GM10248 (cell line): Measurements from ENCODE around the gene WBP2NL.
A peak's percentile ranks its signal among the peaks of the same experiment; 100 is the strongest.

Experiments used
- CTCF ChIA-PET: fragments of 300-600 bp; sonication (Branson Sonifier 250); formaldehyde crosslinking; extraction: SDS; loops from one replicate; lab custom pipeline; 2021; ENCODE audit warnings: antibody characterized with exemption; lab: Yijun Ruan, JAX
- POLR2A ChIA-PET: fragments of 350-650 bp; sonication (Branson Sonifier 250); formaldehyde crosslinking; extraction: SDS; loops from one replicate; lab custom pipeline; 2020; ENCODE audit warnings: antibody characterized with exemption; lab: Yijun Ruan, JAX
- DNase-seq: peaks from one replicate; pipeline ENCODE4 v3.0.0; 2012; ENCODE audit errors: extremely low spot score
- CTCF ChIP-seq: IDR thresholded peaks from 2 replicates; pipeline ENCODE4 v1.5.1; 2012; ENCODE audit warnings: mild to moderate bottlenecking, low read depth; ENCODE audit errors: extremely low read depth, missing control alignments, control extremely low read depth

Gene WBP2NL

GRCh38 chr22:42021571-42021970, 23.0 kb downstream of the WBP2NL start:
- no peak for DNase-seq
- no peak for TF ChIP-seq CTCF
- CTCF ChIA-PET, result no interaction called here
- POLR2A ChIA-PET, result no interaction called here

GRCh38 chr22:42022162-42022847, 23.7 kb downstream of the WBP2NL start:
- TF ChIP-seq CTCF, result no peak
- ChIA-PET CTCF (no interaction called here), POLR2A (no interaction called here)
- DNase-seq, result peak; percentile 58

GRCh38 chr22:42025421-42025820, 26.8 kb downstream of the WBP2NL start:
- DNase-seq, result no peak
- TF ChIP-seq CTCF, result no peak
- CTCF ChIA-PET, result interaction anchor here (1.3 kb wide), 1 partner anchor 50 kb away, joined by 4 read pairs; no protein-coding TSS in a partner anchor
- POLR2A ChIA-PET, result no interaction called here

- TF ChIP-seq CTCF, result no peak
- DNase-seq, result no peak
- CTCF ChIA-PET, result no interaction called here
- POLR2A ChIA-PET, result no interaction called here
Measured at GRCh38 chr22:42026705-42027104, 28.1 kb downstream of the WBP2NL start.

GRCh38 chr22:42033263-42034181, 34.9 kb downstream of the WBP2NL start:
- ChIA-PET POLR2A (interaction anchor here (1.0 kb wide), 1 partner anchor 233 kb away, joined by 3 read pairs; the partner anchor contains the start of gene CCDC134), CTCF (interaction anchor here (0.9 to 2.3 kb wide), 6 partner anchors 11 to 68 kb away, joined by 3 to 6 read pairs (median 3); partner anchors contain the start of genes NDUFA6 and WBP2NL)
- no peak for TF ChIP-seq CTCF
- DNase-seq, result no peak

GRCh38 chr22:42035256-42035655, 36.7 kb downstream of the WBP2NL start:
- CTCF ChIA-PET, result interaction anchor here (2.3 kb wide), 1 partner anchor 55 kb away, joined by 6 read pairs; the partner anchor contains the start of gene NDUFA6
- no peak for DNase-seq
- TF ChIP-seq CTCF, result no peak
- POLR2A ChIA-PET, result no interaction called here
